HEK293T (cell line): ENCODE measurements around the gene LMAN1.

ENCODE experiments used
- CTCF ChIA-PET: fragments of 350-600 bp; formaldehyde crosslinking; extraction: SDS; loops from one replicate; lab custom pipeline; 2021; ENCODE audit warnings: antibody characterized with exemption, inconsistent platforms; lab: Yijun Ruan, JAX
- POLR2A ChIA-PET: fragments of 350-600 bp; formaldehyde crosslinking; extraction: SDS; loops from one replicate; lab custom pipeline; 2020; ENCODE audit warnings: antibody characterized with exemption, inconsistent platforms; lab: Yijun Ruan, JAX
- DNase-seq: peaks from one replicate; pipeline ENCODE4 v3.0.0; 2012; ENCODE audit warnings: mixed read lengths; ENCODE audit errors: extremely low spot score
- ARNT ChIP-seq: fragments of 450-650 bp; IDR thresholded peaks from 2 replicates; pipeline ENCODE4 v1.6.1; 2017; ENCODE audit warnings: mild to moderate bottlenecking
- BHLHE40 ChIP-seq: fragments of 450-650 bp; IDR thresholded peaks from 2 replicates; pipeline ENCODE4 v1.6.1; 2016; ENCODE audit warnings: mild to moderate bottlenecking, moderate library complexity, borderline replicate concordance
- CTBP1 ChIP-seq: fragments of 450-650 bp; IDR thresholded peaks from 2 replicates; pipeline ENCODE4 v1.6.1; 2016; ENCODE audit warnings: borderline replicate concordance
- ELF4 ChIP-seq: fragments of 450-650 bp; IDR thresholded peaks from 2 replicates; pipeline ENCODE4 v1.6.1; 2017; ENCODE audit warnings: antibody characterized with exemption
- FOXA1 ChIP-seq: fragments of 450-650 bp; IDR thresholded peaks from 2 replicates; pipeline ENCODE4 v1.6.1; 2016; ENCODE audit warnings: mild to moderate bottlenecking
- FOXK2 ChIP-seq: fragments of 450-650 bp; IDR thresholded peaks from 2 replicates; pipeline ENCODE4 v1.6.1; 2016; ENCODE audit warnings: mild to moderate bottlenecking
- FOXM1 ChIP-seq: fragments of 450-650 bp; IDR thresholded peaks from 2 replicates; pipeline ENCODE4 v1.6.1; 2017; ENCODE audit warnings: mild to moderate bottlenecking, borderline replicate concordance
- HDGF ChIP-seq: fragments of 450-650 bp; IDR thresholded peaks from 2 replicates; pipeline ENCODE4 v1.6.1; 2017; ENCODE audit warnings: antibody characterized with exemption, borderline replicate concordance
- L3MBTL2 ChIP-seq: fragments of 450-650 bp; conservative IDR thresholded peaks from 2 replicates; pipeline ENCODE4 v1.6.1; 2016; ENCODE audit warnings: mild to moderate bottlenecking
- LEF1 ChIP-seq: fragments of 450-650 bp; IDR thresholded peaks from 2 replicates; pipeline ENCODE4 v1.6.1; 2017; ENCODE audit warnings: mild to moderate bottlenecking, borderline replicate concordance
- NFRKB ChIP-seq: fragments of 450-650 bp; IDR thresholded peaks from 2 replicates; pipeline ENCODE4 v1.6.1; 2016; ENCODE audit warnings: mild to moderate bottlenecking, moderate library complexity
- SP1 ChIP-seq: fragments of 450-650 bp; IDR thresholded peaks from 2 replicates; pipeline ENCODE4 v1.6.1; 2017
- SUZ12 ChIP-seq: fragments of 450-650 bp; IDR thresholded peaks from 2 replicates; pipeline ENCODE4 v1.6.1; 2016; ENCODE audit warnings: mild to moderate bottlenecking
- TARDBP ChIP-seq: fragments of 450-650 bp; IDR thresholded peaks from 2 replicates; pipeline ENCODE4 v1.6.1; 2016
- ZNF384 ChIP-seq: fragments of 450-650 bp; IDR thresholded peaks from 2 replicates; pipeline ENCODE4 v1.6.1; 2016
- TF ChIP-seq, protein P1 (sequence below): fragments of 450-650 bp; IDR thresholded peaks from 2 replicates; pipeline ENCODE4 v1.6.1; 2016

Gene LMAN1

DNA sequence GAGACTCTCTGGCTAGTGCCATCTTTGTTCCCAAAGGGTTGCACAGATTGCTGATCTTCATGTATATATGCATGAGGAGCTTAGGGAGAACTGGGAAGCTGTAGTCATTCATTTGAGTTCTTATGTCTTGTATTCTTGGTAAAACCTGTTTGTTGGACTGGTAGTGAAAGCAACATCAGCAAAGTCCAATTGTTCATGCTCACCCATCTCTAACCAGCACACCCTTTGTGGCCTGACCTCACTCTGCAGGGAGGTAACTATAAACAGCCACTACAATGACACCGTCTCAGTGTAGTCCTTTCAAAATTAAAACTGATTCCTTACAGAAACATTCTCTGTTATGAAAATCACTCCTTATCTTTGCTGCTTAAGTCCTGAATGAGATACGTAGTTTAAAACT, 13.9 kb upstream of the LMAN1 start:
- DNase-seq = no peak
- TF ChIP-seq HDGF (no peak), SUZ12 (no peak), LEF1 (no peak), CTBP1 (no peak), FOXM1 (no peak), TARDBP (no peak), FOXA1 (no peak), BHLHE40 (no peak), ARNT (no peak), FOXK2 (no peak), SP1 (no peak), ZNF384 (no peak), L3MBTL2 (no peak), NFRKB (no peak), ELF4 (no peak)
- TF ChIP-seq, protein P1, sequence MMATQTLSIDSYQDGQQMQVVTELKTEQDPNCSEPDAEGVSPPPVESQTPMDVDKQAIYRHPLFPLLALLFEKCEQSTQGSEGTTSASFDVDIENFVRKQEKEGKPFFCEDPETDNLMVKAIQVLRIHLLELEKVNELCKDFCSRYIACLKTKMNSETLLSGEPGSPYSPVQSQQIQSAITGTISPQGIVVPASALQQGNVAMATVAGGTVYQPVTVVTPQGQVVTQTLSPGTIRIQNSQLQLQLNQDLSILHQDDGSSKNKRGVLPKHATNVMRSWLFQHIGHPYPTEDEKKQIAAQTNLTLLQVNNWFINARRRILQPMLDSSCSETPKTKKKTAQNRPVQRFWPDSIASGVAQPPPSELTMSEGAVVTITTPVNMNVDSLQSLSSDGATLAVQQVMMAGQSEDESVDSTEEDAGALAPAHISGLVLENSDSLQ = no peak
- CTCF ChIA-PET = no interaction called here
- POLR2A ChIA-PET = no interaction called here

DNA sequence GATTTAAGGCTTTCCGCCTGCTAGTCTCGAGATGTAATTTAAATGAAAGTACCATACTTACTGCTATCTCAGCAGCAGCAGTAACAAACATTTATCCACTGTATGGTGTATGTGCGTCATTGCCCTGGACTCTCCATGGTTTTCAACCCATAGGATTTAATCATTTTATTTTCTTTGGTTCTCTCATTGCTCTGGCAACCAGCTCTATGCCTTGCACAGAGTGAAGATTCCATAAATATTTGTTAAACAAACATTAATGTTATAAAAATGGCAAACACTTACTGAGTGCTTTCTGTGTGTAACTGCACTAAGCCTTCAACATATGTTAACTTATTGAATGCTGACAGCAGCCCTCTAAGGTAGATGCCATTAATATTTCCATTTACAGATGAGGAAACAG, 1.3 kb upstream of the LMAN1 start:
- ChIA-PET CTCF (no interaction called here), POLR2A (no interaction called here)
- no peak for TF ChIP-seq LEF1
- no peak for TF ChIP-seq ARNT
- TF ChIP-seq BHLHE40 = no peak
- TF ChIP-seq CTBP1 = no peak
- TF ChIP-seq, protein P1 = no peak
- no peak for TF ChIP-seq TARDBP
- no peak for TF ChIP-seq SP1
- TF ChIP-seq FOXM1 = no peak
- TF ChIP-seq L3MBTL2 = no peak
- TF ChIP-seq ZNF384 = no peak
- TF ChIP-seq FOXK2 = no peak
- no peak for TF ChIP-seq NFRKB
- no peak for TF ChIP-seq SUZ12
- no peak for TF ChIP-seq ELF4
- no peak for DNase-seq

DNA sequence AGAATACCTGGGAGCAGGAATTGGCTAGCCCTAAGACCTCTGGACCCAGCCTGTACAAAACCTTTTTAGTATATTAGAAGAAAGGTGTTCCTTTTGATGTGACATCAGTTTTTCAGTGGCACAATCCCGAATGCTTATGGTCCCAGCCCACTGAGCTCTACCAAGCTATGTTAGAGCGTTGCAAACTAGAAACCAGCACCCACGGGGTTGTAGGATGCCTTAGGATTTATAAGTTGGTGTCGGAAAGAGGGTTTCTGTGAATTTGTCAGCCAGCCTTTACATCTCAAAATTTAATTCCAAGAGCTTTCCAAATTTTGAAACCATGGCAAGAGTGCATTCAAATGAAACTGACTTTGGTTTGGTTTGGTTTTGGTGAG, 499 bp upstream of the LMAN1 start:
- DNase-seq = no peak
- ChIA-PET POLR2A (interaction anchor here (0.6 to 1.2 kb wide), 7 partner anchors 12 to 50 kb away, joined by 3 to 5 read pairs (median 3); no protein-coding TSS in a partner anchor), CTCF (interaction anchor here (0.6 to 1.1 kb wide), 2 partner anchors 43 to 464 kb away, joined by 3 to 5 read pairs; no protein-coding TSS in a partner anchor)
- no peak for TF ChIP-seq ARNT
- TF ChIP-seq, protein P1 = no peak
- TF ChIP-seq SUZ12 = no peak
- TF ChIP-seq ZNF384 = no peak
- TF ChIP-seq TARDBP = no peak

DNA sequence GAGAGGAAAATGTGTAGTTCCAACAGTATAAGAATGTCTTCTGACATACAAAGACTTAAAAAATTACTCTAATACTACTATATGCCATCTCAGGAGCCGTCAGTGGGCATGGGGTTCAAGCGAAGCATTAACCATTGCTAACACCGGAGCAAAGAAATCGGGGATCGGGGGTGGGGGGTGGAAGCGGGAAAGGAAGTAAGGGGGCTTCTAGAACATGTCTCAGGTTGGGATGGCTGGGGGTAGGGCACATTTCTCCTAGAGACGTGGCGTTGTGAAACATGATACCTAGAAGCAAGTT, 702 bp downstream of the LMAN1 start:
- DNase-seq = peak; percentile 46
- ChIA-PET POLR2A (no interaction called here), CTCF (interaction anchor here (0.6 kb wide), 1 partner anchor 215 kb away, joined by 6 read pairs; no protein-coding TSS in a partner anchor)
- TF ChIP-seq HDGF (no peak), FOXA1 (no peak), LEF1 (no peak), ELF4 (no peak), SP1 (no peak), NFRKB (no peak), L3MBTL2 (no peak), ARNT (no peak), FOXK2 (no peak), CTBP1 (no peak), TARDBP (no peak)
- TF ChIP-seq, protein P1 = no peak

DNA sequence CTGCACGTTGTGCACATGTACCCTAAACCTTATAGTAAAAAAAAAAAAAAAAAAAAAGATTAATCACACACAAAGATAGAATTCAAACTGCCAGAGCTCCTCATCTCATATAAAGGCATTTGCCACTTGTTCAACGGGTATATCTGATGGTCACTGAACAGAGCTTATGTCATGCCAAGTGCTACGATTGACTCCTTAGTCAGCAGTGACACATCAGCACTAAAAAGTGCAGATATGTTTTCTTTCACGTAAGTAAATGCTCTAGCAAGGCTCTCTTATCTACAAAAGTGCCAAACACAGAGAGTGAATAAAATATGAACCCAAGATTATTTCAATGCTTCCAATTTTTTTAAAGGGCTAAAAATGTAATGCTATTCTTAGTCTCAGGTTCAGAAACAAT, 1.1 kb downstream of the LMAN1 start:
- TF ChIP-seq ARNT (no peak), BHLHE40 (no peak), TARDBP (no peak), CTBP1 (no peak), FOXA1 (no peak), ELF4 (no peak), SP1 (no peak), NFRKB (no peak), ZNF384 (no peak), SUZ12 (no peak)
- TF ChIP-seq, protein P1 = no peak
- POLR2A ChIA-PET = no interaction called here
- DNase-seq = no peak
- CTCF ChIA-PET = interaction anchor here (0.6 kb wide), 1 partner anchor 215 kb away, joined by 6 read pairs; no protein-coding TSS in a partner anchor
